GM23248 (cell line): ENCODE results near the gene AQP4.

ENCODE experiments used
- EZH2 ChIP-seq: fragments of 200-600 bp; sonication (generic); IDR thresholded peaks from 2 replicates; pipeline ENCODE4 v1.6.1; 2018; ENCODE audit warnings: antibody characterized with exemption, mild to moderate bottlenecking; ENCODE audit not compliant: insufficient read depth, poor library complexity, severe bottlenecking
- EZH2phosphoT487 ChIP-seq: fragments of 200-600 bp; sonication (generic); IDR thresholded peaks from 2 replicates; pipeline ENCODE4 v1.6.1; 2018; ENCODE audit warnings: antibody characterized with exemption, moderate library complexity, mild to moderate bottlenecking, low read depth; ENCODE audit not compliant: insufficient read depth

DNA sequence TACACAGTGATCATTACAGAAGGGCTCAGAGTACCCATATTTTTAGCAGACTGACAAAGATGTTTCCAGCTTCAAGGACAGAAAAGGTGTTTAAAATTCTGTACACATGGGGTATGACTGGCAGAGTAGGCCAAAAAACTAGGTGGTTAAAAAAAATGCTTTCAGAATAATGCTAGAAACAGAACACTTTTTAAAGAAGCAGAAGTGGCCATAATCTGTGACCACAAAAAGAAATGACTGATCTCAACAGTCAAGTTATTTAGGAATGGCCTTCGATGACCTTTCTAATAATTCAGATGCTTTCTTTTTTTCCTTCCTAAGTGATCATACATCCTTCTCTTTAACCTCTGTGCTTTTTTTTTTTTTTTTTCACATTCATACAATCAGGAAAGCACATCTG is 4.1 kb upstream of the AQP4 start:
- TF ChIP-seq EZH2phosphoT487 (no peak), EZH2 (no peak)
